CD4-positive, alpha-beta T cell treated with Interleukin-4 for 4 hours (primary cell): ENCODE results near the gene SLAMF9.

Experiments
- DNase-seq: peaks from one replicate; pipeline ENCODE4 v3.0.0-alpha.2; 2020

Gene SLAMF9

DNA sequence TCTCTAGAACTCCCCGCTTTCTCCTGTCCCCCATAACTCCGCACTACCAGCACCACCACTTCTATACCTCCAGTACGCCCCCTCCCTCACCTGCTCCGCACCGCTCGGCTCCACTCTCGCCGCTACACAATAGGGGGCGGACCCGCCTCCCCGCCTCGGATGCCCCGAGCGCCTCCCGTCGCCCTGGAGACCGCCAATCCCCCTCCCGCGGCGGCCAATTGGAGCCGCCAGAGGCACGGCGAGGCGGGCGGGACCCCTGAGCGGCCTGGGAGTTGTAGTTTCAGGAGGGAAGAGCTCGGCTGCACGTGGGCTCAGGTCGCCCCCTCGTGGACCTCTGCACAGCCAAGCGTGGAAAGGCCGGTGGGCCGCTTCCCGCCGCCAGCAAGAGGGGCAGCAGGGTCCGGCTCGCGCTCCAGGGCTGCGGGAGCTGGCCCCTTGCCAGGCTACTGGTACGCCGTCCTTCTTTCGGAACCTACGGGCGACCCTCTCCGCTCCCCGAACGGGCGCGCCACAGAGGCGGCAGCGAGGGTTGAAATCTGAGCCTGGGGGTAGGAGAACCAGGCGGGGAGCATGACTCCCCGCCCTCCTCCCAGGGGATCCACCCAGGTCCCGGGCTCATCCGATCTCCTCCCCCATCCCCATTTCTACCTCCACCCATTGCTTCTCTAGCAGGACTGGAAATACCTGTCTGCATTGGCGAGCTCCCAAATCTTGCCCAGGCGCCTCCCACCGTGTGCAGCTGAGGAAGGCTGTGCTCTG lies 8.4 kb downstream of the SLAMF9 start, which contains the start of gene IGSF9:
Gene IGSF9 (minus strand): TSS at position 131 of the 759 bp plus-strand sequence. CDS start 2,159 bp downstream, outside the sequence.
- DNase-seq = peak; percentile 74

GRCh38 chr1:159944623-159945455 lies 9.2 kb downstream of the SLAMF9 start:
- DNase-seq = no peak

DNA sequence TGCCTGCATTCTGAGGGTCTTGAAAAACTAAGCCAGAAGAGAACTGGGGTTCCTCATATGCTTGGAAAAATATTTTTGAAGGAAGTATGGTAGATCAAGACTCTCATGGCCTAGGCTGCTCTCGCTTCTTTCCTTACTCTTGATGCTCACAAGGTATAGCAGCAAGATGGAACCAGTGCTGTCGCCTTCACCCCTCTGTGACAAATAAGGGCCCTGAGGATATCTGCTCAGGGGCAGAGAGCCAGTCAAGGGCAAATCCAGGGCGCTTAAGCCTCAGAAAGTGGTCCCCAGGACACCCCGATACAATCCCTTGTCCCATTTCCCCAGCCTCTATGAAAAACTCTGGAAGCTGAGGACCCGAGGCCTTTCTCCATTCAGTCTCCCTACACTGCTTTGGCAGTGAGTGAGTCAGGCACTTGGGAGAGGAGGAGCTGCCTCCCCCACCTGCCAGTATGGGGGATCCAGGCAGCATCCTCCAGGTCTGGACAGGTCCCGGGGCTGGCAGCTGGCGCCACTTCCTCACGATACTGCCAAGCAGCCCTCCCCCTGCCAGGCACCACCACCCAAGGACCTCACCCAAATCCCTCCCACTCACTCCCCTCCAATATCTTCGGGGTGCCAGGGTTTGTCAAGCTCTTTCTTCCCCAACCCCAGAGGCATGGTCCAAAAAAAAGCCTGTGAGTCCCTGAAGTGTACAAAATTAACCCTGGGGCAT lies 10.0 kb downstream of the SLAMF9 start:
- DNase-seq = no peak

- no peak for DNase-seq
Measured at GRCh38 chr1:159943278-159943640, 10.8 kb downstream of the SLAMF9 start.

DNA sequence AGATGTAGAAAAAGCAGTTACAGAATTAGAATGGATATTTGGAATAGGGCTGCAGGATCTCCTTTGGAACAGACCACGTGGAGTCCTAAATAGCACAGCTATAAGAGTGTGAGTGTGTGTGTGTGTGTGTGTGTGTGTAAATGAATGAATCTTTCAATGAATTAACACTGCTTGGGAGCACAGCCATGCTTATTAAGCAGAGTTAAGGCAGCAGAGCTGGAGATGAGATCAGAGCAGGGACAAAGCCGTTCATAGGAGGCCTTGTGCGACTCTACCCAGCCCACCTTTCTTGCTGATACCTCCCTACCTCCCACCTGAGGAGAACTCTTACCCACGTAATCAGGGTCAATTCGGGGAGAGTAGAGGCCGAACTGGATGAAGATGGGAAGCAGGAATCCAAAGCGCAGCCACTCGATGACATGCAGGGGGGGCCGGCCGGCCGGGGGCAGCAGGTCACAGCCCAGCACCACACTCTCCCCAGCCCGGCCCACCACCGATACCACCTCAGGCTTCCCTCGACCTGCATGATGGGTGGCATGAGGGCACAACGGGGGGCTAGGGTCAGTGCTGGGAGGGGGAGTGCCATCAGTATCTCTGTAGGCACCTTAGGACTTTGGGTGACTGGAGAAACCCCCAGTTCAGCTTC lies 11.3 kb downstream of the SLAMF9 start:
- DNase-seq = no peak

- no peak for DNase-seq
Measured at GRCh38 chr1:159941591-159942560, 12.2 kb downstream of the SLAMF9 start.

DNA sequence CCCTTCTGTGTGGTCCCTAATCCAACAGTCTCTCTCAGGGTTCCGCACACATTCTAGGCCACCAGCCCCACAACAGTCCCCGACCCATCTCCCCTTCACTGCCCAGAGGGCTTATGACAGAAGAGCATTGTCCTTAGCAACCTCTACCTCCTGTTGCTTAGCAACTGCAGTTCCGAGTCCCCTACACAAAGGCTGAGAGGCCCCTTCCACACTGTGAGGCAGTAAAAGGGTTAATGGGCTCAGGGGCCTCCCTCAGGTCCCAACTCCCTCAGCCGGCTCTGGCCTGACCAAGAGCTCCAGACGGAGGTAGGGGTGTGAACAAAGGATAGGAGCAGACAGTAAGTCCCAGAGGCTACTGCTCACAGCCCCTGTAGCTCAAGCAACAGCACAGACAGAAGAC lies 12.9 kb downstream of the SLAMF9 start:
- DNase-seq = no peak

DNA sequence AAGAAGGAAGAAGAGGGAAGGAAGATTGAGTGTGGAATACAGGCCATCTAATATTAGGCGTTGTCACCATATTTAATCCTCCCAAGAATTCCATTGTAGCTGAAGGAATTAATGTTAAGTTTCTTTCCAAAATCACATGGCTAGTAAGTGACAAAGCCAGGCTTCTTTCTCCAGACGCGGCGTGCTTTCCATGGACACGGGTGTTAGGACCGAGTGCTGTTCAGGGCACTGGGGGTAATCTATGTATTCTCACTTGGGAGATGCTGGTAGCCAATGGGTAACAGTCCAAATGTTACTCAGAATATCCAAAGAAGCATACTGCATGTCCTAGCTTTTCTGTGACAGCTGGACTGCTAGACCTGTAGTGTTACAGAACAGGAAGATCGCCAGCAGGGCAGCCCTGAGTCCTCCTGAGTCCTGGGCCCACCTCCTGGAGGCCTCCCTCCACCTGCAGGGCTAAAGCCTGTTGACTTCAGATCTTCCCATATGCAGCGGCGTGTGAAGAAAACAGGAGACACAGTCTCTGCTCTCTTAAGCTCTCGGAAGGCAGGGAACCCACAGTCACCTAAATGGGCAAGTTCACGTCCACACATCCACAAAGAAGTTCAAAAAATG lies 13.9 kb downstream of the SLAMF9 start:
- no peak for DNase-seq

GRCh38 chr1:159939678-159940002 lies 14.4 kb downstream of the SLAMF9 start:
- DNase-seq = no peak

- DNase-seq = no peak
Measured at GRCh38 chr1:159938905-159939677, 14.9 kb downstream of the SLAMF9 start.

- no peak for DNase-seq
Measured at GRCh38 chr1:159938211-159938852, 15.7 kb downstream of the SLAMF9 start.

GRCh38 chr1:159937054-159937750 lies 16.8 kb downstream of the SLAMF9 start:
- DNase-seq = no peak

- DNase-seq = peak; percentile 79
Measured at GRCh38 chr1:159936273-159936904, 17.6 kb downstream of the SLAMF9 start.

DNA sequence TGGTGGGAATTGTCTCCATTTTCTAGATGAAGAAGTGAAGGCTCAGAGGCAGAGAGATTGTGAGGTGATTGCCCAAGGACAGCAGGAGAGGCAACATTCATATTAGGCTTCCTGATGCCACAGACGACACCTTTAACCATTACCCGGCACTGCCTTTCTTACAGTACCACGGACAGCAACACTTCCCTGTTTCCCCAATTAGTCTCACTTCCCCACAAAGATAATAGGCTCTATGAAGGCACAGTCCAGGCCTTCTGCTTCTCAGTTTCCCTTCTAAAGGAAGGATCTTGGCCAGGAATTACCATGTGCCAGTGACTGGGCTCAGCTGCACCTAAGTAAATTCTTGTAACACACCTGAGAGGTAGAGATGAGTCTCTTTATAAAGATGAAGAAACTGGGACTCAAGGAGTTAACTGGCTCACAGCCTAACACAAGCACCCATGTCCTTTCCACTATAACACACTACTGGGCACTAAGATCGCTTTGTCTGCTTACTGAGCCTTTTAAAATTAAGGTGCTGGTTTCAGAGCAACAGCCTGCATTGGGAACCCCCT lies 18.2 kb downstream of the SLAMF9 start:
- no peak for DNase-seq

DNA sequence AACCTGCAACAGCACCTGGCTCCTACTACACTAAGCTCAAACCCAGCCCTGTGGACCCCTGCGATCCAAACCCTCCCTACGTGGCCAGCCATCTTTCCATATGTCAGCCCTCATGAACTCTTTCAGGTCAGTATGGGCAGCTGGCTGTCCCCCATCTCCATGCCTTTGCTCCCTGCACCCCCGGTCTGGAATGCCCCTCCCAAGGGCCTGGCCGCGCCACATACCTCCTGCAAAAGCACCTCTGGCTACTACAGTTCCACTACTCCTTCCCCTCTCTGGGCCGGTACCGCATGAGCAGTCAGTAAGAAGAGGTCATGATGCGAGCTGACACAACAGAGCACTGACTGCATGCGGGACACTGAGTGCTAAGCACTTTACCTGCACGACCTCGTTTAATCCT lies 18.7 kb downstream of the SLAMF9 start:
- no peak for DNase-seq

GRCh38 chr1:159934136-159935039 lies 19.6 kb downstream of the SLAMF9 start:
- DNase-seq = no peak

GRCh38 chr1:159933347-159933746 lies 20.7 kb downstream of the SLAMF9 start:
- no peak for DNase-seq
